T-cell (primary cell): Measurements from ENCODE around the gene HOXC9. TPM values are rescaled to one million over a fixed set of nuclear protein-coding genes. Genes with fewer than 3 reads are reported as not detected.
A peak's percentile ranks its signal among the peaks of the same experiment; 100 is the strongest.

Experiments
- ATAC-seq, 4 experiments: fragments of 200-7000 bp in 3 of 4; fragments of 150-1000 bp in 1 of 4; cut with Tn5 transposase; replicated peaks in 1 of 4; 1 replicate in 3 of 4; 2 replicates in 1 of 4; pipeline ENCODE4 v1.10.0; 2021; ENCODE audit warnings: moderate library complexity in 3 of 4, mild to moderate bottlenecking in 2 of 4, moderate number of reproducible peaks in 1 of 4
- CTCF ChIA-PET, 2 donors: fragments of 300-600 bp; sonication (Branson Sonifier 250); formaldehyde crosslinking; loops; one replicate each; lab custom pipeline; 2022; ENCODE audit warnings: antibody characterized with exemption in 2 of 2; lab: Charles Lee
- POLR2A ChIA-PET, 2 donors: fragments of 300-600 bp; sonication (Branson Sonifier 250); formaldehyde crosslinking; loops; one replicate each; lab custom pipeline; 2022; ENCODE audit warnings: antibody characterized with exemption in 2 of 2; lab: Charles Lee
- DNase-seq, 35 experiments: peaks; one replicate each; pipeline versions ENCODE4 v3.0.0 to v3.0.0-alpha.2; 2013 to 2023
- H3K27ac ChIP-seq: one replicate; pipeline ENCODE4 v1.5.1; 2013; ENCODE audit warnings: low read length
- H3K27me3 ChIP-seq, 2 experiments: replicated peaks in 1 of 2; 1 replicate in 1 of 2; 2 replicates in 1 of 2; pipeline versions ENCODE4 v1.6.1 to v1.7.0; 2013; ENCODE audit warnings: low read length in 1 of 2, mixed read lengths in 1 of 2; ENCODE audit not compliant: control insufficient read depth in 2 of 2, insufficient read depth in 2 of 2; ENCODE audit errors: extremely low read depth in 1 of 2
- H3K36me3 ChIP-seq, 2 donors: 1 replicate in 1 of 2; 2 replicates in 1 of 2; pipeline versions ENCODE4 v1.6.1 to v1.7.0; 2013; ENCODE audit warnings: low read length in 1 of 2; ENCODE audit not compliant: control insufficient read depth in 2 of 2, insufficient read depth in 1 of 2; ENCODE audit errors: extremely low read depth in 1 of 2
- H3K4me1 ChIP-seq, 2 experiments: 1 replicate in 1 of 2; 2 replicates in 1 of 2; pipeline versions ENCODE4 v1.6.1 to v1.7.0; 2013; ENCODE audit warnings: low read length in 2 of 2, mixed read lengths in 1 of 2; ENCODE audit not compliant: insufficient read depth in 2 of 2, control insufficient read depth in 1 of 2; ENCODE audit errors: extremely low read depth in 1 of 2
- H3K4me3 ChIP-seq, 2 donors: 1 replicate in 1 of 2; 2 replicates in 1 of 2; pipeline versions ENCODE4 v1.5.1 to v1.7.0; 2013; ENCODE audit warnings: mild to moderate bottlenecking in 2 of 2, low read length in 1 of 2, moderate library complexity in 1 of 2; ENCODE audit not compliant: control insufficient read depth in 1 of 2; ENCODE audit errors: extremely low read depth in 1 of 2
- H3K9me3 ChIP-seq: 2 replicates; pipeline ENCODE4 v1.7.0; 2013
- H3K27ac Mint-ChIP-seq, 2 donors: one replicate each; pipeline ENCODE4 v1.8.0; 2020 to 2021; ENCODE audit warnings: mild to moderate bottlenecking in 2 of 2, mixed read lengths in 2 of 2
- H3K27me3 Mint-ChIP-seq, 2 donors: one replicate each; pipeline ENCODE4 v1.8.0; 2021 to 2022; ENCODE audit warnings: mixed read lengths in 2 of 2
- H3K36me3 Mint-ChIP-seq: one replicate; pipeline ENCODE4 v1.8.0; 2021; ENCODE audit warnings: mixed read lengths
- H3K4me1 Mint-ChIP-seq, 3 donors: one replicate each; pipeline ENCODE4 v1.8.0; 2020 to 2022; ENCODE audit warnings: mixed read lengths in 3 of 3, mild to moderate bottlenecking in 1 of 3
- H3K4me3 Mint-ChIP-seq, 3 donors: one replicate each; pipeline ENCODE4 v1.8.0; 2020 to 2022; ENCODE audit warnings: mild to moderate bottlenecking in 3 of 3, mixed read lengths in 3 of 3, moderate library complexity in 3 of 3
- H3K9me3 Mint-ChIP-seq, 3 donors: one replicate each; pipeline ENCODE4 v1.8.0; 2020 to 2022; ENCODE audit warnings: mixed read lengths in 3 of 3
- WGBS: methylation state at CpG from one replicate; pipeline ENCODE4 v1.1.5; 2013; ENCODE audit warnings: missing lambda C conversion rate; ENCODE audit not compliant: insufficient coverage; 5-methylcytosine and 5-hydroxymethylcytosine counted together
- total RNA-seq, 35 experiments: library from RNA in 6 of 35; stranded (reverse) in 6 of 35; fragments of 120-200 nt in 1 of 35; gene quantifications; one replicate each; pipeline versions ENCODE4 v1.2.1 to v1.2.4 and lab custom pipeline; 2013 to 2026

HOXC9 gene
- total RNA-seq, 5 donors from 2014 or later (not counting 1 experiment from before 2014, with no cell fraction given) = not detected

DNA sequence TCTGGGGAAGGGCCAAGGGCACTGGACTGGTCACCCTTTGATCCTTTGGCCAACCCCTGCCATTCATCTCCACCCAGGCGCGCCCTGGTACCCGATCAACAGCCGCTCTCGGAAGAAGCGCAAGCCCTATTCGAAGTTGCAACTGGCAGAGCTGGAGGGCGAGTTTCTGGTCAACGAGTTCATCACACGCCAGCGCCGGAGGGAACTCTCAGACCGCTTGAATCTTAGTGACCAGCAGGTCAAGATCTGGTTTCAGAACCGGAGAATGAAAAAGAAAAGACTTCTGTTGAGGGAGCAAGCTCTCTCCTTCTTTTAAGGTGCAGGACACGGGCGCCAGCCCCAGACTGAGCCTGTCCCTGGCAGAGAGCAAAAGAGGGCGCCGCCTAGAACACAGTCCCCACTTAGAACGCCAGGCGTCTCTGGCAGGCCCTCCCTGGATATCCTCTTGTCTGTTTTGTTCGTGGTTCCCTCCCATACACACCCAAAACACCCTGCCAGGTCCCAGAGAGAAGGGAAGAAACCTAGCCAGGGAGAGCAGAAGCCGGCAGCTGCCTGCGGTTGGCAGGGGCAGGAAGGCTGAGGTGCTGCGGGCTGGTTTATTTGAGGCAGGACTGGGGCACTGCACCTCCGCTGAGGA lies 43.6 kb upstream of the HOXC9 start:
- CTCF ChIA-PET = no interaction called here
- peak overlapping the region in 1 of 3 donors; percentile 53 for H3K4me3 Mint-ChIP-seq
- peak in 3 of 4 experiments; percentile 24 to 63 (median 34) for ATAC-seq

DNA sequence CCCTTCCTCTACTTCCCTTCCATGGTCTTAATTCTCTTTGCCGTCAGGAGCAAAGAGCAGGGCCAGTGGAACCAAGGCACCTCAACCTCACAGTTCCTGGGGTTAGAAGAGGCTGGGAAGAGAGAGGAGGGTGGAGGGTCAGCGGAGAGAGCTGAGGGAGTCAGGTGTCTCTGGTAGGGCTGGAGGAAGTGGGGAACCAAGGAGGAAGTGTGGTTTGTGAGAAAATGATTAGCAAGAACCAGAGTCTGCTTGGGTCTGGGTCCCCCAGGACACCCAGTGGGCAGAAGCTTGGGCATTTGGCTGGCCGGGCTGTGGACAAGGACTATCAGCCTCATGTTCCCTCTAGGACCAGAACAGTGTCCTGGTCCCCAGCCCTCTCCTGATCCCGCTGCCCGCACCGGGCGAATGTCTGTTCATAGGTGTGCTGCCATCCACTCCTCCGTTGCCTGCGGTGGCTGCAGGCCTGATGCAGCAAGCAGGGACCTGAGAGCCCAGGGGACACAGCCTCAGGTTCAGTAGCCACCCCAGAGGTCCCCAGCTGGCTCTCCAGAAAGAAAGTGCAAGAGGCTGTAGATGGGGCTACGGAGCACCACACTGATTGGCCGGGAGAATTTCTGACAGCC lies 42.9 kb upstream of the HOXC9 start:
- WGBS = 9% methylated on average over 9 of the region's 11 CpGs
- H3K36me3 Mint-ChIP-seq = no peaks in the 10 kb centered on the region
- POLR2A ChIA-PET = no interaction called here
- H3K27ac Mint-ChIP-seq = no peak overlapping the region
- Histone ChIP-seq H3K27ac (no peak overlapping the region), H3K27me3 (peaks cover 28 to 95% of the 10 kb centered on the region in 2 experiments), H3K4me3 (peak overlapping the region in 1 of 2 donors; percentile 27), H3K9me3 (no peaks in the 10 kb centered on the region), H3K36me3 (no peaks in the 10 kb centered on the region), H3K4me1 (peaks cover 0 to 43% of the 10 kb centered on the region in 2 experiments)
- H3K4me1 Mint-ChIP-seq = peaks cover 26 to 33% (median 28%) of the 10 kb centered on the region in 3 donors
- peaks cover 0 to 4% (median 0%) of the 10 kb centered on the region in 3 donors for H3K9me3 Mint-ChIP-seq
- ATAC-seq = no peak
- peaks cover 74 to 83% of the 10 kb centered on the region in 2 donors for H3K27me3 Mint-ChIP-seq
- no peak for DNase-seq
- CTCF ChIA-PET = no interaction called here
- H3K4me3 Mint-ChIP-seq = peak overlapping the region in 1 of 3 donors; percentile 53

More for the DNA sequence above, 43.6 kb upstream of the HOXC9 start:
- Mint-ChIP-seq H3K27ac (peak overlapping the region in 1 of 2 donors; percentile 74), H3K9me3 (peaks cover 0 to 4% (median 0%) of the 10 kb centered on the region in 3 donors), H3K36me3 (no peaks in the 10 kb centered on the region), H3K4me1 (peaks cover 27 to 33% (median 28%) of the 10 kb centered on the region in 3 donors), H3K27me3 (peaks cover 74 to 84% of the 10 kb centered on the region in 2 donors)
- H3K9me3 ChIP-seq = no peaks in the 10 kb centered on the region
- H3K36me3 ChIP-seq = no peaks in the 10 kb centered on the region
- WGBS = 10% methylated on average over 17 of the region's 25 CpGs
- no peak overlapping the region for H3K4me3 ChIP-seq
- H3K27ac ChIP-seq = no peak overlapping the region
- H3K27me3 ChIP-seq = peaks cover 25 to 95% of the 10 kb centered on the region in 2 experiments
- H3K4me1 ChIP-seq = peaks cover 0 to 46% of the 10 kb centered on the region in 2 experiments
- POLR2A ChIA-PET = no interaction called here
- peak in 1 of 35 experiments; percentile 19 for DNase-seq

- POLR2A ChIA-PET = no interaction called here
- Histone ChIP-seq H3K9me3 (no peaks in the 10 kb centered on the region), H3K36me3 (no peaks in the 10 kb centered on the region), H3K4me1 (peaks cover 0 to 39% of the 10 kb centered on the region in 2 experiments), H3K27ac (no peak overlapping the region), H3K27me3 (peaks cover 34 to 92% of the 10 kb centered on the region in 2 experiments), H3K4me3 (no peak overlapping the region)
- H3K9me3 Mint-ChIP-seq = peaks cover 0 to 4% (median 0%) of the 10 kb centered on the region in 3 donors
- ATAC-seq (no peak), DNase-seq (no peak)
- peaks cover 25 to 33% (median 28%) of the 10 kb centered on the region in 3 donors for H3K4me1 Mint-ChIP-seq
- H3K36me3 Mint-ChIP-seq = no peaks in the 10 kb centered on the region
- 25% methylated on average over 3 of the region's 3 CpGs for WGBS
- H3K27ac Mint-ChIP-seq = peak overlapping the region in 1 of 2 donors; percentile 43
- peaks cover 73 to 82% of the 10 kb centered on the region in 2 donors for H3K27me3 Mint-ChIP-seq
- no peak overlapping the region for H3K4me3 Mint-ChIP-seq
- CTCF ChIA-PET = no interaction called here
These were observed 41.8 kb upstream of the HOXC9 start for GRCh38 chr12:53958128-53958527.

- Histone ChIP-seq H3K4me3 (no peak overlapping the region), H3K27me3 (peaks cover 27 to 91% of the 10 kb centered on the region in 2 experiments), H3K9me3 (no peaks in the 10 kb centered on the region), H3K36me3 (no peaks in the 10 kb centered on the region), H3K4me1 (peaks cover 0 to 43% of the 10 kb centered on the region in 2 experiments), H3K27ac (no peak overlapping the region)
- DNase-seq = no peak
- no peak overlapping the region for H3K27ac Mint-ChIP-seq
- 16% methylated on average over 3 of the region's 4 CpGs for WGBS
- H3K4me3 Mint-ChIP-seq = no peak overlapping the region
- CTCF ChIA-PET = interaction anchor here (0.7 to 0.9 kb wide), 2 partner anchors 119 to 249 kb away, joined by 3 read pairs; no protein-coding TSS in a partner anchor
- POLR2A ChIA-PET = no interaction called here
- ATAC-seq = no peak
- no peaks in the 10 kb centered on the region for H3K36me3 Mint-ChIP-seq
- peaks cover 0 to 4% (median 0%) of the 10 kb centered on the region in 3 donors for H3K9me3 Mint-ChIP-seq
- H3K27me3 Mint-ChIP-seq = peaks cover 73 to 81% of the 10 kb centered on the region in 2 donors
- peaks cover 30 to 40% (median 32%) of the 10 kb centered on the region in 3 donors for H3K4me1 Mint-ChIP-seq
These were observed 40.6 kb upstream of the HOXC9 start for GRCh38 chr12:53959314-53959713.

GRCh38 chr12:53960187-53961024 lies 39.6 kb upstream of the HOXC9 start:
- CTCF ChIA-PET = no interaction called here
- no peak overlapping the region for H3K27ac ChIP-seq
- Mint-ChIP-seq H3K4me3 (no peak overlapping the region), H3K4me1 (peaks cover 39 to 48% (median 41%) of the 10 kb centered on the region in 3 donors), H3K27me3 (peaks cover 83 to 86% of the 10 kb centered on the region in 2 donors), H3K9me3 (peaks cover 0 to 4% (median 0%) of the 10 kb centered on the region in 3 donors), H3K36me3 (no peaks in the 10 kb centered on the region), H3K27ac (peak overlapping the region in 1 of 2 donors; percentile 26)
- DNase-seq (no peak), ATAC-seq (no peak)
- H3K36me3 ChIP-seq = no peaks in the 10 kb centered on the region
- peaks cover 0 to 42% of the 10 kb centered on the region in 2 experiments for H3K4me1 ChIP-seq
- 2% methylated on average over 29 of the region's 39 CpGs for WGBS
- H3K9me3 ChIP-seq = no peaks in the 10 kb centered on the region
- POLR2A ChIA-PET = no interaction called here
- no peak overlapping the region for H3K4me3 ChIP-seq
- H3K27me3 ChIP-seq = peaks cover 35 to 91% of the 10 kb centered on the region in 2 experiments
